ENCODE results near the gene COX19. TPM values are rescaled to one million over a fixed set of nuclear protein-coding genes. Genes with fewer than 3 reads are reported as not detected.

COX19 gene
- polyA plus RNA-seq, 1 donor from 2014 or later, result 16.0 TPM

DNA sequence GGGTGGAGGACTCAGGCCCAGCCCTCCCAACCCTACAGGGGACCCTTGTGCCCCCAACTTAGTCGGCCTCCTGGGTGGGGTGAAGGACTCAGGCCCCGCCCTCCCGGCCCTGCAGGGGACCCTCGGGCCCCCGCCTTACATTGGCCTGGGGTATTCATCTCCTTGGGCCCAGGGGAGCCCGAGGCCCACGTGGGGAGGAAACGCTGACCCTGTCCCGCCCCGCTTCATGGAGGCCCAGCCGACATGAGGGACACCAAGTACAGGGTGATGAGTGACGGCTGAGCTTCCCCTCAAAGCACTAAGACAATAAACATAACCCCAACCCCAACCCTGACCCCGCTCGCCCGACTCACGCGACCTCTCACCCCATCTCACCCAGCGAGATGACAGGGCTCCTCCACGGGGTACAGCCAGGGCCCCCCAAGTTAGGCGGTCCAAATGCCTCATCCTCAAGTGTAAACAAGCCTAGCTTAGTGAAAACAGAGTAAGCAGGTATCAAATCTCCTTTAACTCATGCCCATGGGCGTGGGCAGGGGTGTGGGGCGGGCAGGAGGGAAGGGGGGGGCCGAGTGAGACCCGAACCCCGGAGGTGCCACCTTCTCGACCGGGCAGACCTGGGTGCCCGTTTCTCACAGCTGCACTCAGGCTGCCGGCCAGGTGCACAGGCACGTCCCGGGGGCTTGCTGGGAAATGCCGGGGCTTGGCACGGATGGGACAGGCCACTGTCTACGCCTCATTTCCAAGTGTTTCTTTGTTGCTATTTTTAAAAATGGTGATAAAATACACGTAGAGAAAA lies 15.8 kb upstream of the COX19 start:
- Histone ChIP-seq H3K27me3 (ENCODE audit: insufficient read depth, low read depth, low read length) (no peaks in the 10 kb centered on the region), H3K9me3 (ENCODE audit: low read length) (no peaks in the 10 kb centered on the region), H2AFZ (ENCODE audit: low read depth, low read length) (no peak overlapping the region), H3F3A (ENCODE audit: insufficient read depth, low read length, poor library complexity, severe bottlenecking) (no peaks in the 10 kb centered on the region), H3K9ac (ENCODE audit: low read length) (no peak overlapping the region), H3K9me2 (ENCODE audit: insufficient read depth, low read length) (no peaks in the 10 kb centered on the region), H3K4me3 (ENCODE audit: low read length) (no peak overlapping the region), H4K20me1 (ENCODE audit: insufficient read depth) (no peaks in the 10 kb centered on the region), H3K79me2 (replicated peaks; ENCODE audit: insufficient read depth, low read length) (no peaks in the 10 kb centered on the region), H3K4me2 (ENCODE audit: low read length) (no peak overlapping the region), H3K36me3 (ENCODE audit: insufficient read depth, low read length) (no peaks in the 10 kb centered on the region), H3K27ac (ENCODE audit: low read length) (no peak overlapping the region)
- TF ChIP-seq MXI1 (conservative IDR thresholded peaks at IDR 0.05; ENCODE audit: poor library complexity, severe bottlenecking), result no peak
- TF ChIP-seq EP300 (conservative IDR thresholded peaks at IDR 0.05; ENCODE audit: poor library complexity, severe bottlenecking), result no peak
- no peak for TF ChIP-seq EZH2 (IDR thresholded peaks at IDR 0.05; ENCODE audit: borderline replicate concordance, insufficient read depth, low read length, poor library complexity, severe bottlenecking)
- TF ChIP-seq TAF1 (IDR thresholded peaks at IDR 0.05; ENCODE audit: low read depth), result no peak
- TF ChIP-seq, protein P1, sequence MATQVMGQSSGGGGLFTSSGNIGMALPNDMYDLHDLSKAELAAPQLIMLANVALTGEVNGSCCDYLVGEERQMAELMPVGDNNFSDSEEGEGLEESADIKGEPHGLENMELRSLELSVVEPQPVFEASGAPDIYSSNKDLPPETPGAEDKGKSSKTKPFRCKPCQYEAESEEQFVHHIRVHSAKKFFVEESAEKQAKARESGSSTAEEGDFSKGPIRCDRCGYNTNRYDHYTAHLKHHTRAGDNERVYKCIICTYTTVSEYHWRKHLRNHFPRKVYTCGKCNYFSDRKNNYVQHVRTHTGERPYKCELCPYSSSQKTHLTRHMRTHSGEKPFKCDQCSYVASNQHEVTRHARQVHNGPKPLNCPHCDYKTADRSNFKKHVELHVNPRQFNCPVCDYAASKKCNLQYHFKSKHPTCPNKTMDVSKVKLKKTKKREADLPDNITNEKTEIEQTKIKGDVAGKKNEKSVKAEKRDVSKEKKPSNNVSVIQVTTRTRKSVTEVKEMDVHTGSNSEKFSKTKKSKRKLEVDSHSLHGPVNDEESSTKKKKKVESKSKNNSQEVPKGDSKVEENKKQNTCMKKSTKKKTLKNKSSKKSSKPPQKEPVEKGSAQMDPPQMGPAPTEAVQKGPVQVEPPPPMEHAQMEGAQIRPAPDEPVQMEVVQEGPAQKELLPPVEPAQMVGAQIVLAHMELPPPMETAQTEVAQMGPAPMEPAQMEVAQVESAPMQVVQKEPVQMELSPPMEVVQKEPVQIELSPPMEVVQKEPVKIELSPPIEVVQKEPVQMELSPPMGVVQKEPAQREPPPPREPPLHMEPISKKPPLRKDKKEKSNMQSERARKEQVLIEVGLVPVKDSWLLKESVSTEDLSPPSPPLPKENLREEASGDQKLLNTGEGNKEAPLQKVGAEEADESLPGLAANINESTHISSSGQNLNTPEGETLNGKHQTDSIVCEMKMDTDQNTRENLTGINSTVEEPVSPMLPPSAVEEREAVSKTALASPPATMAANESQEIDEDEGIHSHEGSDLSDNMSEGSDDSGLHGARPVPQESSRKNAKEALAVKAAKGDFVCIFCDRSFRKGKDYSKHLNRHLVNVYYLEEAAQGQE (IDR thresholded peaks at IDR 0.05; ENCODE audit: borderline replicate concordance), result no peak
- TF ChIP-seq SMC3 (conservative IDR thresholded peaks at IDR 0.05; ENCODE audit: poor library complexity), result no peak
- TF ChIP-seq CTCF (IDR thresholded peaks at IDR 0.05; ENCODE audit: poor library complexity, severe bottlenecking), result no peak
- no peak for TF ChIP-seq POLR2AphosphoS5 (IDR thresholded peaks at IDR 0.05)
- no peak for TF ChIP-seq RAD21 (conservative IDR thresholded peaks at IDR 0.05)

GRCh38 chr7:990352-990932 lies 15.1 kb upstream of the COX19 start:
- H3K9me2 ChIP-seq (ENCODE audit: insufficient read depth, low read length), result no peaks in the 10 kb centered on the region
- H3K9me3 ChIP-seq (ENCODE audit: low read length), result no peaks in the 10 kb centered on the region
- H3F3A ChIP-seq (ENCODE audit: insufficient read depth, low read length, poor library complexity, severe bottlenecking), result no peaks in the 10 kb centered on the region
- no peaks in the 10 kb centered on the region for H3K79me2 ChIP-seq (replicated peaks; ENCODE audit: insufficient read depth, low read length)
- TF ChIP-seq MXI1 (conservative IDR thresholded peaks at IDR 0.05; ENCODE audit: poor library complexity, severe bottlenecking), result no peak
- TF ChIP-seq SMC3 (conservative IDR thresholded peaks at IDR 0.05; ENCODE audit: poor library complexity), result no peak
- TF ChIP-seq TAF1 (IDR thresholded peaks at IDR 0.05; ENCODE audit: low read depth), result no peak
- no peak for TF ChIP-seq RAD21 (conservative IDR thresholded peaks at IDR 0.05)
- no peak for TF ChIP-seq CTCF (IDR thresholded peaks at IDR 0.05; ENCODE audit: poor library complexity, severe bottlenecking)
- no peak for TF ChIP-seq POLR2AphosphoS5 (IDR thresholded peaks at IDR 0.05)
- TF ChIP-seq, protein P1 (IDR thresholded peaks at IDR 0.05; ENCODE audit: borderline replicate concordance), result no peak
- TF ChIP-seq EZH2 (IDR thresholded peaks at IDR 0.05; ENCODE audit: borderline replicate concordance, insufficient read depth, low read length, poor library complexity, severe bottlenecking), result no peak
- TF ChIP-seq EP300 (conservative IDR thresholded peaks at IDR 0.05; ENCODE audit: poor library complexity, severe bottlenecking), result no peak
- H2AFZ ChIP-seq (ENCODE audit: low read depth, low read length), result no peak overlapping the region
- no peak overlapping the region for H3K9ac ChIP-seq (ENCODE audit: low read length)
- no peaks in the 10 kb centered on the region for H3K36me3 ChIP-seq (ENCODE audit: insufficient read depth, low read length)
- H3K4me3 ChIP-seq (ENCODE audit: low read length), result no peak overlapping the region
- H3K27me3 ChIP-seq (ENCODE audit: insufficient read depth, low read depth, low read length), result no peaks in the 10 kb centered on the region
- no peak overlapping the region for H3K27ac ChIP-seq (ENCODE audit: low read length)
- no peaks in the 10 kb centered on the region for H4K20me1 ChIP-seq (ENCODE audit: insufficient read depth)
- no peak overlapping the region for H3K4me2 ChIP-seq (ENCODE audit: low read length)

All from neural cell (in vitro differentiated cells).